SK-N-SH (cell line): ENCODE data around the gene INPP5A.

ENCODE experiments used
- CTCF ChIP-seq: fragments of 200-600 bp; sonication (generic); IDR thresholded peaks from 2 replicates; pipeline ENCODE4 v1.6.1; 2017; ENCODE audit warnings: antibody characterized with exemption, mild to moderate bottlenecking, moderate library complexity
- EP300 ChIP-seq, 2 experiments: IDR thresholded peaks; 2 replicates each; pipeline versions ENCODE4 v1.4.0 to v1.6.1; 2012; ENCODE audit warnings: borderline replicate concordance in 1 of 2, low read depth in 1 of 2, low read length in 1 of 2
- GATA2 ChIP-seq: sonication (generic); formaldehyde crosslinking; IDR thresholded peaks from 2 replicates; pipeline ENCODE4 v1.5.0; 2020; ENCODE audit warnings: mild to moderate bottlenecking, missing genetic modification reagents
- NFIC ChIP-seq: IDR thresholded peaks from 2 replicates; pipeline ENCODE4 v1.4.0; 2012; ENCODE audit warnings: borderline replicate concordance
- POLR2AphosphoS5 ChIP-seq: IDR thresholded peaks from 2 replicates; pipeline ENCODE4 v1.6.1; 2012; ENCODE audit warnings: low read depth, low read length
- RAD21 ChIP-seq: IDR thresholded peaks from 2 replicates; pipeline ENCODE4 v1.6.1; 2012; ENCODE audit warnings: mild to moderate bottlenecking, low read length
- RCOR1 ChIP-seq: fragments of 150-350 bp; IDR thresholded peaks from 2 replicates; pipeline ENCODE4 v1.6.1; 2017; ENCODE audit warnings: antibody characterized with exemption, low read length
- TAF1 ChIP-seq: IDR thresholded peaks from 2 replicates; pipeline ENCODE4 v1.6.1; 2012; ENCODE audit warnings: low read depth, mild to moderate bottlenecking, low read length, moderate library complexity, borderline replicate concordance
- TEAD4 ChIP-seq: IDR thresholded peaks from 2 replicates; pipeline ENCODE4 v1.4.0; 2012; ENCODE audit warnings: mild to moderate bottlenecking, borderline replicate concordance; ENCODE audit not compliant: insufficient read depth
- TF ChIP-seq, protein P1 (sequence below): IDR thresholded peaks from 2 replicates; pipeline ENCODE4; 2012
- TF ChIP-seq, protein P2 (sequence below): IDR thresholded peaks from 2 replicates; pipeline ENCODE4 v1.4.0; 2012; ENCODE audit warnings: low read depth

- TF ChIP-seq CTCF (no peak), GATA2 (CRISPR knock-in tag) (no peak), POLR2AphosphoS5 (no peak), TAF1 (no peak), NFIC (no peak), TEAD4 (no peak), RCOR1 (no peak), EP300 (IDR thresholded peaks at IDR 0.05; ENCODE audit: borderline replicate concordance in 1 of 2, low read depth in 1 of 2, low read length in 1 of 2) (no peak), RAD21 (no peak)
- TF ChIP-seq, protein P1, sequence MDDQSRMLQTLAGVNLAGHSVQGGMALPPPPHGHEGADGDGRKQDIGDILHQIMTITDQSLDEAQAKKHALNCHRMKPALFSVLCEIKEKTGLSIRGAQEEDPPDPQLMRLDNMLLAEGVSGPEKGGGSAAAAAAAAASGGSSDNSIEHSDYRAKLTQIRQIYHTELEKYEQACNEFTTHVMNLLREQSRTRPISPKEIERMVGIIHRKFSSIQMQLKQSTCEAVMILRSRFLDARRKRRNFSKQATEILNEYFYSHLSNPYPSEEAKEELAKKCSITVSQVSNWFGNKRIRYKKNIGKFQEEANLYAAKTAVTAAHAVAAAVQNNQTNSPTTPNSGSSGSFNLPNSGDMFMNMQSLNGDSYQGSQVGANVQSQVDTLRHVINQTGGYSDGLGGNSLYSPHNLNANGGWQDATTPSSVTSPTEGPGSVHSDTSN, result no peak
- TF ChIP-seq, protein P2, sequence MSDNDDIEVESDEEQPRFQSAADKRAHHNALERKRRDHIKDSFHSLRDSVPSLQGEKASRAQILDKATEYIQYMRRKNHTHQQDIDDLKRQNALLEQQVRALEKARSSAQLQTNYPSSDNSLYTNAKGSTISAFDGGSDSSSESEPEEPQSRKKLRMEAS, result no peak
Measured at GRCh38 chr10:132599732-132600131, 62.1 kb downstream of the INPP5A start.
